Nephron (organoid): ENCODE data around the gene FAM8A1.

Experiments used
- H3K27ac Mint-ChIP-seq, 3 experiments: 2 replicates each; pipeline ENCODE4 v1.8.0; 2020; ENCODE audit warnings: mixed read lengths in 3 of 3, mild to moderate bottlenecking in 2 of 3, moderate library complexity in 1 of 3
- H3K27me3 Mint-ChIP-seq: 2 replicates; pipeline ENCODE4 v1.8.0; 2021; ENCODE audit warnings: low read depth, mild to moderate bottlenecking, moderate library complexity, mixed read lengths
- H3K36me3 Mint-ChIP-seq: 2 replicates; pipeline ENCODE4 v1.8.0; 2020; ENCODE audit warnings: low read depth, mixed read lengths
- H3K4me1 Mint-ChIP-seq: 2 replicates; pipeline ENCODE4 v1.8.0; 2020; ENCODE audit warnings: mixed read lengths
- H3K4me3 Mint-ChIP-seq, 3 experiments: 2 replicates each; pipeline ENCODE4 v1.8.0; 2020; ENCODE audit warnings: mild to moderate bottlenecking in 3 of 3, mixed read lengths in 3 of 3, moderate library complexity in 2 of 3
- H3K9me3 Mint-ChIP-seq: 2 replicates; pipeline ENCODE4 v1.8.0; 2020; ENCODE audit warnings: mixed read lengths
- TF ChIP-seq, protein P1 (sequence below), 3 experiments: fragments of 200-600 bp; sonication (generic); IDR thresholded peaks; one replicate each; pipeline ENCODE4 v1.5.0; 2021; ENCODE audit warnings: antibody characterized with exemption in 3 of 3; ENCODE audit not compliant: unreplicated experiment in 3 of 3

Gene FAM8A1

GRCh38 chr6:17628873-17629272 is 28.8 kb downstream of the FAM8A1 start:
- Mint-ChIP-seq H3K9me3 (no peaks in the 10 kb centered on the region), H3K4me3 (no peak overlapping the region), H3K27ac (no peak overlapping the region), H3K36me3 (peaks cover 69% of the 10 kb centered on the region), H3K4me1 (peaks cover 9% of the 10 kb centered on the region), H3K27me3 (no peaks in the 10 kb centered on the region)
- TF ChIP-seq, protein P1, sequence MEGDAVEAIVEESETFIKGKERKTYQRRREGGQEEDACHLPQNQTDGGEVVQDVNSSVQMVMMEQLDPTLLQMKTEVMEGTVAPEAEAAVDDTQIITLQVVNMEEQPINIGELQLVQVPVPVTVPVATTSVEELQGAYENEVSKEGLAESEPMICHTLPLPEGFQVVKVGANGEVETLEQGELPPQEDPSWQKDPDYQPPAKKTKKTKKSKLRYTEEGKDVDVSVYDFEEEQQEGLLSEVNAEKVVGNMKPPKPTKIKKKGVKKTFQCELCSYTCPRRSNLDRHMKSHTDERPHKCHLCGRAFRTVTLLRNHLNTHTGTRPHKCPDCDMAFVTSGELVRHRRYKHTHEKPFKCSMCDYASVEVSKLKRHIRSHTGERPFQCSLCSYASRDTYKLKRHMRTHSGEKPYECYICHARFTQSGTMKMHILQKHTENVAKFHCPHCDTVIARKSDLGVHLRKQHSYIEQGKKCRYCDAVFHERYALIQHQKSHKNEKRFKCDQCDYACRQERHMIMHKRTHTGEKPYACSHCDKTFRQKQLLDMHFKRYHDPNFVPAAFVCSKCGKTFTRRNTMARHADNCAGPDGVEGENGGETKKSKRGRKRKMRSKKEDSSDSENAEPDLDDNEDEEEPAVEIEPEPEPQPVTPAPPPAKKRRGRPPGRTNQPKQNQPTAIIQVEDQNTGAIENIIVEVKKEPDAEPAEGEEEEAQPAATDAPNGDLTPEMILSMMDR (IDR thresholded peaks at IDR 0.05; ENCODE audit: unreplicated experiment in 3 of 3) = no peak

GRCh38 chr6:17629824-17630510 is 29.9 kb downstream of the FAM8A1 start:
- no peaks in the 10 kb centered on the region for H3K9me3 Mint-ChIP-seq

GRCh38 chr6:17630511-17631073 is 30.5 kb downstream of the FAM8A1 start:
- peaks cover 71% of the 10 kb centered on the region for H3K36me3 Mint-ChIP-seq
- no peaks in the 10 kb centered on the region for H3K9me3 Mint-ChIP-seq

More at GRCh38 chr6:17629824-17630510, 29.9 kb downstream of the FAM8A1 start:
- Mint-ChIP-seq H3K27ac (peak overlapping the region in 1 of 3 experiments; percentile 2), H3K27me3 (no peaks in the 10 kb centered on the region), H3K36me3 (peaks cover 69% of the 10 kb centered on the region), H3K4me1 (peaks cover 9% of the 10 kb centered on the region), H3K4me3 (no peak overlapping the region)
- TF ChIP-seq, protein P1 (IDR thresholded peaks at IDR 0.05; ENCODE audit: unreplicated experiment in 3 of 3) = no peak

DNA sequence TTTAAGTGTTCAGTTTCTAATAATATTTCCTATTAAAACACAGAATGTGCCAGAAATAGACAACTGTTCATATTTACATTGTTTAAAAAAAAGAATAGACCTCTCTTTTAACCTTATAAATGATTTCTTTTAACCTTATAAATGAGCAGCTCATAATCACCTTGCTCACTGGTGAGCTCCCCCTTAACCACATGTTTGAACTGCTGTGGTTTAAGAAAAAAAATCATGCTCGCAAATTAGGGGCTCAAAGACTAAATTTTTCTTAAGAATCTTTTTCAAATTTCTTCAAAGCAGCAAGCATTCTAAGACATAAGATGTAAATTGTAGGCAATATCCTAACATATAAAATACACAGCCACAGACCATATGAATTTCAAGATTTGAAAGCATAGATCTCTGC is 32.8 kb downstream of the FAM8A1 start:
- Mint-ChIP-seq H3K27me3 (no peaks in the 10 kb centered on the region), H3K27ac (no peak overlapping the region), H3K9me3 (no peaks in the 10 kb centered on the region), H3K4me3 (no peak overlapping the region), H3K36me3 (peaks cover 85% of the 10 kb centered on the region), H3K4me1 (peaks cover 9% of the 10 kb centered on the region)
- TF ChIP-seq, protein P1 (IDR thresholded peaks at IDR 0.05; ENCODE audit: unreplicated experiment in 3 of 3) = no peak

More at GRCh38 chr6:17630511-17631073, 30.5 kb downstream of the FAM8A1 start:
- Mint-ChIP-seq H3K4me3 (no peak overlapping the region), H3K27ac (peak overlapping the region in 1 of 3 experiments; percentile 22), H3K27me3 (no peaks in the 10 kb centered on the region), H3K4me1 (peaks cover 9% of the 10 kb centered on the region)
- TF ChIP-seq, protein P1 (IDR thresholded peaks at IDR 0.05; ENCODE audit: unreplicated experiment in 3 of 3) = no peak

DNA sequence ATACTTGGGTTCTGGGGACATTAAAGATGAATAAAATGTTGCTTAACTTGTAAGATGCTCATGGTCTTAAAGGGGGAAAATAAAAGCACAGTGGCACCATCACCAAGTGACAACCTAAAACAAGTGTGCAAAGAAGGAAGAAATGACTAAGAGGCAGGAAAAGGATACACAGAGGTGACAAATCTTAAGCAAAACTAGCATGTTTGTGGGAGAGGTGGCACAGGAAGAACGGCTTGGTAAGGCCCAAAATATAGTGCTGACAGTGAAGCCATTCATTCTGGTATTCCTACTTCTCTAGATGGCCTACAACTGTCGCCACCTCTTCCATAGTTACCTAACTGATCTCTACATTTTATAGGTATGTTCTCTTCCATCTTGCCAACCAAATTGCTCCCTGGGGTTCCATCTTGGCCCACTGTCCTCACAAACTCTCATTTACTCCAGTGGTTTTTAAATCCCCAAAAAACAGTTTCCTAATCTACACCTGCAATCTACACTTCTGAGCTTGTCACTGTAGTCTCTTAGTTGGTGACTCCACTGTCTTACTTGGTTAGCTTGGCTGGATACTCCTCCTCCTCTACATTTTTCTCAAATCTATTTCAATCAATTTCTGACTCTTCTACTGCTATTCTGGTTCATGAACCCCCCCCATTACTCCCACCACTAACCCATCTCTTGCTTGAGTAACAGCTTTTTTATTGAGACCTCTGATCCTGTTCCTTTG is 33.5 kb downstream of the FAM8A1 start:
- Mint-ChIP-seq H3K9me3 (no peaks in the 10 kb centered on the region), H3K27me3 (no peaks in the 10 kb centered on the region), H3K27ac (no peak overlapping the region), H3K4me3 (no peak overlapping the region), H3K36me3 (peaks cover 89% of the 10 kb centered on the region), H3K4me1 (peaks cover 9% of the 10 kb centered on the region)
- TF ChIP-seq, protein P1 (IDR thresholded peaks at IDR 0.05; ENCODE audit: unreplicated experiment in 3 of 3) = no peak
